Testis (tissue), 2 donors: ENCODE data around the gene PTPRK.

Source experiments
- POLR2A ChIP-seq: fragments of 450-650 bp; IDR thresholded peaks from one replicate; pipeline ENCODE4 v1.6.1; 2017; ENCODE audit warnings: antibody characterized with exemption, mild to moderate bottlenecking, moderate library complexity
- TF ChIP-seq, protein P1 (sequence below), 3 experiments: fragments of 450-650 bp in 2 of 3; fragments of 200-600 bp in 1 of 3; sonication (generic) in 1 of 3; IDR thresholded peaks; one replicate each; pipeline ENCODE4 v1.5.1; 2016 to 2019; ENCODE audit warnings: antibody characterized with exemption in 3 of 3, mild to moderate bottlenecking in 2 of 3, moderate library complexity in 1 of 3

DNA sequence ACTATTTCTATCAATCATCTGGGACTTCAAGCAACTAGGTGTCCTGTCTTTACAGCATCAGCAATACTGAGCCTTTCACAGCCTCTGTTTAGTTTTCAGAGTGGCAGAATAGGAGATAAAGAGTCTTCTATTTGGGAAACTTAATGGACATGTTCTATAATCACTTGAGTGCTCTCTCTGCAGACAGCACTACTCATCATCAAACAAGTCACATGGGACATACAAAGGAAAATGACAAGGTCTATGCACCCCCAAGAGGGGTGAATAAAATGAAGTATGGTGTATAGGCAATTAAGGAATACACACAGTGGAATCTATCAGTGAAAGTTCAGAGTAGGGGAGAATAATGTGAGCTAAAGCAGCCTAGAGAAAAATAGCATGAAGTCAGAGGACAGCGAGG is 381.7 kb downstream of the PTPRK start:
- TF ChIP-seq, protein P1, sequence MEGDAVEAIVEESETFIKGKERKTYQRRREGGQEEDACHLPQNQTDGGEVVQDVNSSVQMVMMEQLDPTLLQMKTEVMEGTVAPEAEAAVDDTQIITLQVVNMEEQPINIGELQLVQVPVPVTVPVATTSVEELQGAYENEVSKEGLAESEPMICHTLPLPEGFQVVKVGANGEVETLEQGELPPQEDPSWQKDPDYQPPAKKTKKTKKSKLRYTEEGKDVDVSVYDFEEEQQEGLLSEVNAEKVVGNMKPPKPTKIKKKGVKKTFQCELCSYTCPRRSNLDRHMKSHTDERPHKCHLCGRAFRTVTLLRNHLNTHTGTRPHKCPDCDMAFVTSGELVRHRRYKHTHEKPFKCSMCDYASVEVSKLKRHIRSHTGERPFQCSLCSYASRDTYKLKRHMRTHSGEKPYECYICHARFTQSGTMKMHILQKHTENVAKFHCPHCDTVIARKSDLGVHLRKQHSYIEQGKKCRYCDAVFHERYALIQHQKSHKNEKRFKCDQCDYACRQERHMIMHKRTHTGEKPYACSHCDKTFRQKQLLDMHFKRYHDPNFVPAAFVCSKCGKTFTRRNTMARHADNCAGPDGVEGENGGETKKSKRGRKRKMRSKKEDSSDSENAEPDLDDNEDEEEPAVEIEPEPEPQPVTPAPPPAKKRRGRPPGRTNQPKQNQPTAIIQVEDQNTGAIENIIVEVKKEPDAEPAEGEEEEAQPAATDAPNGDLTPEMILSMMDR (IDR thresholded peaks at IDR 0.05) = no peak
- no peak for TF ChIP-seq POLR2A
